Measurements from ENCODE around the gene GDPGP1. TPM values are rescaled to one million over a fixed set of nuclear protein-coding genes. Genes with fewer than 3 reads are reported as not detected.

GDPGP1 gene
- total and polyA plus RNA-seq, 2 of the 4 experiments (the other 2 are of a cell fraction) = 2.3 to 4.1 TPM

- Histone ChIP-seq H3K14ac (replicated peaks; ENCODE audit: low read depth, low read length) (no peak overlapping the region), H4K8ac (ENCODE audit: low read depth in 2 of 2, low read length in 2 of 2) (no peak overlapping the region), H3K36me3 (ENCODE audit: control insufficient read depth, insufficient read depth, low read length) (no peaks in the 10 kb centered on the region), H3K56ac (ENCODE audit: extremely low read depth, insufficient read depth, low read length) (no peak overlapping the region), H3K9ac (ENCODE audit: low read depth, low read length) (no peak overlapping the region), H2BK15ac (ENCODE audit: low read depth, low read length) (no peak overlapping the region), H3K27me3 (ENCODE audit: control insufficient read depth, insufficient read depth, low read length) (no peaks in the 10 kb centered on the region; the same call in 1 of the 2 replicates), H4K91ac (ENCODE audit: insufficient read depth, low read depth, low read length) (no peak overlapping the region), H3K18ac (ENCODE audit: low read depth, low read length) (no peak overlapping the region), H3K9me3 (ENCODE audit: control insufficient read depth, insufficient read depth, low read length) (no peaks in the 10 kb centered on the region), H3K4ac (ENCODE audit: low read depth, low read length) (no peak overlapping the region), H2BK5ac (ENCODE audit: low read depth, low read length, poor library complexity, severe bottlenecking) (no peak overlapping the region), H2BK20ac (ENCODE audit: low read depth, low read length) (no peak overlapping the region), H4K20me1 (ENCODE audit: insufficient read depth, low read length) (no peaks in the 10 kb centered on the region), H3K79me1 (ENCODE audit: low read depth in 1 of 2, low read length in 2 of 2) (no peaks in the 10 kb centered on the region), H2AFZ (replicated peaks; ENCODE audit: low read length, poor library complexity) (no peak overlapping the region), H2AK9ac (replicated peaks; ENCODE audit: low read depth, low read length, poor library complexity) (no peak overlapping the region), H3K4me3 (ENCODE audit: insufficient read depth, low read depth, low read length) (no peak overlapping the region), H3K27ac (ENCODE audit: insufficient read depth, low read length) (no peak overlapping the region), H3K9me1 (ENCODE audit: insufficient read depth, low read length) (no peaks in the 10 kb centered on the region), H4K5ac (ENCODE audit: low read depth, low read length) (no peak overlapping the region), H3K23ac (ENCODE audit: low read depth, low read length) (no peak overlapping the region), H3K4me1 (ENCODE audit: control insufficient read depth, insufficient read depth, low read length) (peaks cover 2% of the 10 kb centered on the region; the same call in 1 of the 2 replicates), H3K4me2 (ENCODE audit: low read depth, low read length) (no peak overlapping the region), H2BK120ac (ENCODE audit: low read depth, low read length) (no peak overlapping the region), H2AK5ac (ENCODE audit: low read depth, low read length) (no peak overlapping the region)
- BruUV-seq (replicated peaks) = no TSS peak
- in situ Hi-C loops (cut with MboI; ENCODE audit: low sequenced_read_pairs) = no loop called here
- POLR2A ChIA-PET (ENCODE audit: unreplicated experiment) = no interaction called here
- DNase-seq (no peak), ATAC-seq (ENCODE audit: low read depth) (no peak)
- CTCF ChIA-PET = no interaction called here
- dilution Hi-C loops (cut with HindIII; ENCODE audit: low sequenced_read_pairs, unreplicated experiment) = no loop called here
- intact Hi-C loops (cut with micrococcal nuclease) = no loop called here
- WGBS, 2 experiments (ENCODE audit: extremely low coverage in 2 of 2, insufficient read length in 1 of 2) = 54% methylated on average over 5 of the region's 16 CpGs; no CpG with 5 or more reads in 1 of the 2 experiments
- TF ChIP-seq MAZ (IDR thresholded peaks at IDR 0.05; ENCODE audit: borderline replicate concordance, low read depth, low read length) (no peak), CTCF (conservative IDR thresholded peaks at IDR 0.05; ENCODE audit: low read depth, low read length) (no peak), ELK1 (IDR thresholded peaks at IDR 0.05; ENCODE audit: borderline replicate concordance, low read depth, low read length) (no peak), RCOR1 (IDR thresholded peaks at IDR 0.05; ENCODE audit: insufficient replicate concordance, low read length) (no peak), MAFK (IDR thresholded peaks at IDR 0.05; ENCODE audit: low read depth, low read length) (no peak), RFX5 (IDR thresholded peaks at IDR 0.05; ENCODE audit: low read depth, low read length) (no peak), CEBPB (IDR thresholded peaks at IDR 0.05; ENCODE audit: low read depth, low read length) (no peak), NFE2L2 (IDR thresholded peaks at IDR 0.05; ENCODE audit: low read depth, low read length) (no peak), FOS (IDR thresholded peaks at IDR 0.05; ENCODE audit: low read depth, low read length) (no peak), BHLHE40 (IDR thresholded peaks at IDR 0.05; ENCODE audit: low read depth, low read length) (no peak), SMC3 (IDR thresholded peaks at IDR 0.05; ENCODE audit: low read depth, low read length) (no peak), MXI1 (IDR thresholded peaks at IDR 0.05; ENCODE audit: borderline replicate concordance, low read depth, low read length) (no peak), RAD21 (IDR thresholded peaks at IDR 0.05; ENCODE audit: low read length) (no peak), USF2 (IDR thresholded peaks at IDR 0.05; ENCODE audit: low read depth, low read length) (no peak), POLR2A (IDR thresholded peaks at IDR 0.05; ENCODE audit: low read depth, low read length) (no peak), CHD1 (IDR thresholded peaks at IDR 0.05; ENCODE audit: low read depth, low read length) (no peak)
These were observed 60.7 kb downstream of the GDPGP1 start for GRCh38 chr15:90294601-90295269.
